22Rv1 (cell line): Measurements from ENCODE around the gene AP1B1.

ENCODE experiments used
- CTCF ChIP-seq: fragments of 450-650 bp; IDR thresholded peaks from 2 replicates; pipeline ENCODE4 v1.5.1; 2017; ENCODE audit warnings: mild to moderate bottlenecking
- ZFX ChIP-seq: fragments of 450-650 bp; IDR thresholded peaks from 2 replicates; pipeline ENCODE4 v1.6.1; 2017; ENCODE audit warnings: antibody characterized with exemption, borderline replicate concordance

GRCh38 chr22:29408940-29409339, 20.6 kb upstream of the AP1B1 start:
- TF ChIP-seq ZFX (no peak), CTCF (no peak)
